ENCODE data around the gene TSPO2. TPM values are rescaled to one million over a fixed set of nuclear protein-coding genes. Genes with fewer than 3 reads are reported as not detected.

TSPO2 gene
- total RNA-seq, 1 donor from 2014 or later: 0.82 TPM

GRCh38 chr6:41047745-41048732 is 5.8 kb downstream of the TSPO2 start:
- DNase-seq (ENCODE audit: low spot score in 2 of 2) (no peak), FAIRE-seq (no peak)

GRCh38 chr6:41049521-41049920 is 7.3 kb downstream of the TSPO2 start:
- FAIRE-seq (no peak), DNase-seq (ENCODE audit: low spot score in 2 of 2) (no peak)

- DNase-seq (ENCODE audit: low spot score in 2 of 2): no peak
- FAIRE-seq: no peak
These were observed 7.7 kb downstream of the TSPO2 start for GRCh38 chr6:41049955-41050354.

GRCh38 chr6:41050536-41050935 is 8.3 kb downstream of the TSPO2 start:
- DNase-seq (ENCODE audit: low spot score in 2 of 2) (no peak), FAIRE-seq (no peak)

- DNase-seq (ENCODE audit: low spot score in 2 of 2): no peak
- FAIRE-seq: no peak
These were observed 9.6 kb downstream of the TSPO2 start for GRCh38 chr6:41051873-41052272.

- DNase-seq (ENCODE audit: low spot score in 2 of 2) (no peak), FAIRE-seq (no peak)
These were observed 10.8 kb downstream of the TSPO2 start, which contains the start of gene APOBEC2 for GRCh38 chr6:41053041-41053440. TSS of gene APOBEC2 (plus strand) at chr6:41053202. CDS start at chr6:41053348, 146 bp downstream.

- FAIRE-seq: no peak
- DNase-seq (ENCODE audit: low spot score in 2 of 2): no peak
These were observed 12.2 kb downstream of the TSPO2 start for GRCh38 chr6:41054511-41054910.

- DNase-seq (ENCODE audit: low spot score in 2 of 2) (no peak), FAIRE-seq (no peak)
These were observed 12.9 kb downstream of the TSPO2 start for GRCh38 chr6:41055149-41055548.

GRCh38 chr6:41056768-41057490 is 14.7 kb downstream of the TSPO2 start:
- FAIRE-seq: no peak
- no peak for DNase-seq (ENCODE audit: low spot score in 2 of 2)

- FAIRE-seq: no peak
- no peak for DNase-seq (ENCODE audit: low spot score in 2 of 2)
These were observed 16.5 kb downstream of the TSPO2 start for GRCh38 chr6:41058783-41059181.

GRCh38 chr6:41059556-41059955 is 17.3 kb downstream of the TSPO2 start:
- FAIRE-seq: no peak
- no peak for DNase-seq (ENCODE audit: low spot score in 2 of 2)

GRCh38 chr6:41061196-41061726 is 19.0 kb downstream of the TSPO2 start:
- DNase-seq (ENCODE audit: low spot score in 2 of 2): no peak
- FAIRE-seq: no peak

- FAIRE-seq: no peak
- no peak for DNase-seq (ENCODE audit: low spot score in 2 of 2)
These were observed 19.8 kb downstream of the TSPO2 start for GRCh38 chr6:41062056-41062455.

GRCh38 chr6:41063884-41064285 is 21.6 kb downstream of the TSPO2 start:
- no peak for FAIRE-seq
- no peak for DNase-seq (ENCODE audit: low spot score in 2 of 2)

- FAIRE-seq (no peak), DNase-seq (ENCODE audit: low spot score in 2 of 2) (no peak)
These were observed 22.6 kb downstream of the TSPO2 start for GRCh38 chr6:41064841-41065240.

GRCh38 chr6:41065550-41066026 is 23.3 kb downstream of the TSPO2 start:
- no peak for FAIRE-seq
- no peak for DNase-seq (ENCODE audit: low spot score in 2 of 2)

GRCh38 chr6:41066867-41067304 is 24.6 kb downstream of the TSPO2 start:
- FAIRE-seq (peak; percentile 3), DNase-seq (ENCODE audit: low spot score in 2 of 2) (peak in 1 of 2 donors; percentile 27)

- FAIRE-seq (no peak), DNase-seq (ENCODE audit: low spot score in 2 of 2) (peak in 1 of 2 donors; percentile 56)
These were observed 29.2 kb downstream of the TSPO2 start for GRCh38 chr6:41071501-41071922.

GRCh38 chr6:41071923-41072835 is 29.9 kb downstream of the TSPO2 start, which contains the start of gene OARD1:
TSS of gene OARD1 (minus strand) at chr6:41072356. CDS start at chr6:41071634, 722 bp downstream.
- DNase-seq (ENCODE audit: low spot score in 2 of 2) (peak in 1 of 2 donors; percentile 54), FAIRE-seq (peak; percentile 94)

GRCh38 chr6:41072836-41073202 is 30.6 kb downstream of the TSPO2 start, which contains the start of gene NFYA:
TSS of gene NFYA (plus strand) at chr6:41072974. CDS start at chr6:41079090, 6,116 bp downstream.
- DNase-seq (ENCODE audit: low spot score in 2 of 2) (peak; percentile 94 to 96), FAIRE-seq (no peak)

Measured in frontal cortex (tissue), 4 donors.